Measurements from ENCODE around the gene GALT.
A peak's percentile ranks its signal among the peaks of the same experiment; 100 is the strongest.
"Not testable (repeated sequence)": the region's sequence is repeated elsewhere in the genome, so short reads cannot be mapped to it uniquely, and the experiment has no call there.

GALT gene

DNA sequence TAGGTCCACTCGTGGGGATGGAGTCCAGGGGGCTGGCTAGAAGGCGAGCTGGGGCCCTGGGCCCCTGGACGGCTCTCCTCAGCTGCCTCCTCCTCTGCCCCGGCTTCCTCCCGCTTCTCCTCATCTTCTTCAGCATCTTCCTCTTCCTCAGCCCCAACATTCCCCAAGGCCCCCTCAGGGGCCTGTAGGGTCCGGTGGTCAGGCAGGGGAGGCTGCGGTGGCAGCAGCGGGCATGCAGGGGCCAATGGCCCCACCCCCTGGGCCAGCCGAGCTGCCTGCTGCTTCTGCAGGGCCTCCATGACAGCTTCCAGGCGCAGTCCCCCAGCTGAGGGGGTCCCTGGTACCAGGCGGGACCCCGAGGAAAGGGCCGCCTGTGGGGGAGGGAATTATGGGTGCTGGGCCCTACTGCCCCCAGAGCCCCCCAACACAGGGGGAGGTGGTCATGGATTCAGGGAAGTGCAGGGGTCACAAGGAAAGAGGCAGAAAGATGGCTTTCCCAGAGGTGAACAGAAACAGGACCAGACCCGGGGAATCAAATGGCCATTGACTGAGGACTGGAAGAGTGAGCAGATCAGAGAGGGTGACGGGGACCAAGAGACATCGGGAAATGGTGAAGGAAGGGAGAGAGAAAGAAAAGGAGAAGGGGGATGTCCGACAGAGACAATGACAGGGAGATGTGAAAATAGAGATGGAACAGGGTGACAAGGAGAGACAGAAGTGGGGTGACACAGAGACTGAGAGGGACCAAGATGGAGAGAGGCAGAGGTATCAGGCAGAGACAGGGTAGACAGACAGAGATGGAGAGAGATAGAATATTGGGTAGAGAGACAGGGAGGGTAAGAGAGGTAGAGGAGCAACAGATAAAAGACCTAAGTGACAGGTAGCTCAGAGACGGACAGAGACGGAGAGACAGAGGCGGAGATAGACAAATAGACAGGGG is 18.5 kb upstream of the GALT start:
- no peak for DNase-seq

DNA sequence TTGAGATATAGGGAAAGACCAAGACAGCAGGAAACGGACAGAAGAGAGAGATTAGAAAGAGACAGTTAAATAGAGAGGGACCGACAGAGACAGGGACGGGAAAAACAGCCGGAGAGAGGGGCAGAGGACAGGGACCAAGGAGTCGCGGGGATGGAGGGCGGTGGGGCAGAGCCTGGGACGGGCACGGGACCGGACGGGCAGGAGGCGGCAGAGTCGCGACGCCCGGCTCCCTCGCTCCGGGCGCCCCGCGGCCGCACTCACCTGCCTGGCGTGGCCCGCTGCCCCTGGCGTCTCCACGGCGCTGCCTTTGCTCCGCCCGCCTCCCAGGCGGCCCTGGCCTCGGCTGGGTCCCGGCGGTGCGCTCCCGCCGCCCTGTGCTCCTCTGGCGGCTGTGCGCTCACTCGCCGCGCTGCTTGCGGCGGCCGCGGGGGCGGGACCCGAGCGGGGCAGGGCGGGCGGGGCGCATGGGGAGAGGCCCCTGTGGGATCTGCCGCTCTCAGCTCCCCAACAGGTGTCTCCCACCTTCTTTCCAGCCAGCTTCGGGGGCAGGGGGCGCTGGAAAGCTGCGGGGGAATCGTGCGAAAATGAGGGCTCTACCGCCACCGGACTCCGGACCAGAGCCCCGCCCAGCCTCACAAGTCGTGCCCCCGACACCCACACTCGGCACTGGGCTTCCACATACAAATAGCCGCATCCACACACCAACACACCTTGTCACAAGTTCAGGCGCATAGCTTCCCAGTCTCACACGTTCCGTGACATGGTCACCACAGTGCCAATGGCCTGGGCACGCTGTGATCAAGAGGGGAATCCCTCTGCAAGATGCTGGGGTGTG is 17.6 kb upstream of the GALT start, which contains the start of gene ARID3C:
Gene ARID3C (minus strand): TSS at position 411 of the 835 bp plus-strand sequence. CDS start 1,052 bp downstream, outside the sequence.
- DNase-seq: peak; percentile 34

DNA sequence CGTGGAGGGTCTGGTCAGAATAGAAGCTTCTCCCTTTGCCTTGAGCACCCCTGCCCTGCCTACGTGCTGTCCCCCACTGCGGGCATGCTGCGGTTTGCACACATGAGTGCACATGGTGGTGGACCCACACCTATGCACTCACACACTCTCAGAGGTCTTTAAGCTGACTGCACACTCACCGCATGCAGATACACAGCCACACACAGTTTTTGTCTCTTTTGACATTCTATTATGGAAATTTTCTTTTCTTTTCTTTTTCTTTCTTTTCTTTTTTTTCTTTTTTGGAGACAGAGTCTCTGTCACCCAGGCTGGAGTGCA is 17.0 kb upstream of the GALT start:
- no peak for DNase-seq

DNA sequence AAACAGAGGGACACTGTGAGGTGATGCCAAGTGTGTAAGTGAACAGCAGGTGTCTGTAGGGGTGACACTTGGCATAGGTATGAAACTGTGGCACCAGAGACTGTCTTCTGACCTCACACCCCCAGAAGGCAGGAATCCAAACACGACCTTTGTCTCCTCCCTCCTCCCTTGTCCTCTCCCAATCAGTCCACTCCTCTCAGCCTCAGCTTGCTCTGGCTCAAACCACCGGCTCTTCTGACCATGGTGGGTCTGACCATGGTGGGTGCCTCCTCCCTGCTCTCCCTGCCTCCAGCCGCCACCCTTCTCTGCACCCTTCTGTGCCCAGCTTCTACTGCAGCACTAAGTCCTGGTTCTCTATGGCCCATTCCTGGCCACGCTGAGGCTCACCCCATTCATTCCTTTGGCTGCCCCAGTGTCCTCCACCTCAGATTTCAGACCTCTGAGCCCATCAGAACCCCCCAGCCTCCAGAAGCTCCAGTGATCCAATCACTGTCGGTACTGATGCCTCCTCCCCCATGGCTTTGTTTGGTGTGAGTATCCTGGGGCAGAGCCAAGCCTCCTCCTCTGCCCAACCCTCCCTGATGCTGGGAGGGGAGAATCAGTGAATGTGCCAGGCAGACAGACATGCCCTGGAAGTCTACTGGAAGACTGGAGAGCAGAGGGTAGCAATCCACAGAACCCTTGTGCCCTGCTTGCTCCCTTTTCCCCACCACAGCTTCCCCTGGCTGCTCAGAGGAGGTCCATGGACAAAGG is 15.9 kb upstream of the GALT start:
- no peak for DNase-seq

DNA sequence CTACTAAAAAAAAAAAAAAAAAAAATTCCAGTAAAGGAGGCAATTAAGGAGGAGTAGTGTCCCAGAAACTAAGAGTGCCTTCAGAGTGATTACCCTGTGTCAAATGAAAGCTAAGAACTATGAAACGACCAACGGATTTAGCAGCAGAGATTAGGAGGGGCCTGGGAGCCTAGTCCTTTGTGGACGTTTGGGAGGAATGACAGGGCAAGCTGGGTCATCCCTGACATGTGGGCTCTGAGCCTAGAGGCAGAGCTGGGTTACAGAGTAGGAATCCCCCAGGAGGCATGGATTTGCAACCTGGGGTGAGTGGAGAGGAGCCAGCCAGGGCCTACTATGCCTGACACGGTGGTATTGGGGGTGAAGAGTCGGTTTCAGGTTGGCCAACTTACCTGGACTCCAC is 13.3 kb upstream of the GALT start:
- DNase-seq: no peak

DNA sequence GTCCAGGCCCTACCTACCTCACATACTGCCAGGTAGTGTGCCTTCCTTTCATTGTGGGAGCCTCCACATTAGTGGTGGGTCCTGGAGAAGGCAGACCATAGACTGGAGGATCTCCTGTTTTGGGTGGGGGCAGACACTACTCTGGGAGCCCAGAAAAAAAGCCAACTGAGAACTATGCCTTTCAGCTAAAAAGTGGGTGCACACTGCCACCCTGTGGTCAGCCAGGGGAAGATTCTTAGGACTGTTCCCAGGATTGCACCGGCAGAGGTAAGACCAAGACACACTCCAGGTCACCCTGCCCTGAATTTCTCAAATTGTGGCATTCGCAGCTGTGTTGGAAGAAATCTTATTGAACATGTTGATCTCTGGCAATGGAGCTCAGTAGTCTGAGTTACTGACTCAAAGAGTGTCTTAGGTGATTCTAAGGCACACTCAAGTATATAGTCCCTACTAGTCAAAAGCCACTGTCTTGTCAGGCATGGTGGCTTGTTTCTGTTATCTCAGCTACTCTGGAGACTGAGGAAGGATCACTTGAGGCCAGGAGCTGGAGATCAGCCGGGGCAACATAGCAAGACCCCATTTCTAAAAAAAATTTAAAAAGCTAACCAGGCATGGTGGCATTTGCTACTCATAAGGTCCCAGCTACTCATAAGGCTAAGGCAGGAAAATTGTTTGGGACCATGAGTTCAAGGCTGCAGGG is 12.5 kb upstream of the GALT start:
- peak; percentile 76 for DNase-seq

DNA sequence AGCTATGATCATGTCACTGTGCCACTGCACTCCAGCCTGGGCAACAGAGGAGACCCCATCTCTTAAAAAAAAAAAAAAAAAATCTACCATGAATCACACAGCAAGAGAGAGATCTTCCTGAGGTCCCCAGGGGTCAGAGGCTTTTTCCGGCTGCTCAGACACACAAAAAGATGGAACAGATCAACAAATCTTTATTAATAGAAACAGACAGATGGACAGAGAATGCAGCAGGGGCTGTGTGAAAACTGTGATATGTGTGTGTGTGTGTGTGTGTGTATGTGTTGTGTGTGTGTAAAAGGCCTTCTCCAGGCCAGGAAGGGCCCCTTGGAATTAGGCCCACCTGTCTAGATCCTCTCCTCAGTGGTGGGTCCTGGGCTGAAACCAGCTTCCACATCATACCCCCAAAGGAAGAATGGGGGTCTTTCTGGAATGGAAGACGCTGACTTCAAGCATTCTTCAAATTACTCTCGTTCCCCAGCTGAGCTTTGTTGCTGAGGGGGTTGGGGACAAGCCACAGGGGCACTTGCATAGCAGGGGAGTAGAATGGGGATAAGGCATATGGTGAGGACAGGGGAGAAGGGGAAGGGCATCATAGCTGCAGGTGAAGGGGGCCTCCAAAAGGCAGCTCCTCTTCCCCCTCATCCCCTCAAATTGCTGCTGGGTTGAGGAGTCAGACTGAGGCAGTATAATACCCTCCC is 11.8 kb upstream of the GALT start:
- no peak for DNase-seq

DNA sequence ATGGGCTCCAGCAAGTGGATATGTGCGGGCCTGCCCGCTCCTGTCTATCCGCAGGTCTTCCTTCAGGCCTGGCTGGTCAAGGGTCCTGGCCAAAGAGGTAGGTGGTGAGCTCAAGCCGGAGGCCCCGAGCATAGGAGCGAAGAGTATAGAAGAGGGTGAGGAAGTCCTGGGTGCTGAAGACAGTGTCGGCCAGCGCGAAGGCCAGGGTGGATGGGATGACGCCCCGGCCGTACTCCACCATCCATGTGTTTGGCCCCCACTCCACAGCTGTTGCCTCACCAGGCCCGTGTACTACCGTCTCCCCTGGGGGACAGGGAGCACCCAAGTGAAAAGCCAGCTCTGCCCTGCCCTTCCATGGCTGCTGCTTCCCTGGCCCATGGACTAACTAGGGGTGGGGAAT is 10.9 kb upstream of the GALT start:
- no peak for DNase-seq

DNA sequence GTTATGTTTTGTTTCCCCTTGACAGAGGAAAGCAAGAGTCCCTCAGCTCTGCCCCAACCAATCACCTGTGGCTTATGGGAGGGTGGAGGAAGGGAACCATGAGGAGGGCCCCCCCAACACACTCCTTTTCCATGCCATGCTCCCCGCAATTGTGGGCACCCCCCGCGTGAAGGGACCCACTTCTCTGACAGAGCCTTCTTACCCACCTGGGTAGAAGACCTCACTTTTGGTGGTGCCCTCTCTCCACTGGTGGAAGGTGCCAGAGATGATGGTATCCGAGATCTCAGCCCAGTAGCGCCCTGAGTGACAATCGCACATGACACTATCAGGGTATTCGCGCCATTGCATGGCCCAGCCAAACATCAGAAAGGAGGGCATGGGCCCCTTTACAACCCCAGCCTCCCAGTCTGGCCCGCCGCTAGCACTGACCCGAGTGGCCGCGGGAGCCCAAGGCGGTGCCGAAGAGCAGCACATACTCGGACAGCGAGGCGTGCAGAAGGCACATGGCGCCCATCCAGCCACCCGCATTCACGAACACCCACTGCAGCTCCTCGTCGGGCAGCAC is 9.6 kb upstream of the GALT start:
- no peak for DNase-seq

DNA sequence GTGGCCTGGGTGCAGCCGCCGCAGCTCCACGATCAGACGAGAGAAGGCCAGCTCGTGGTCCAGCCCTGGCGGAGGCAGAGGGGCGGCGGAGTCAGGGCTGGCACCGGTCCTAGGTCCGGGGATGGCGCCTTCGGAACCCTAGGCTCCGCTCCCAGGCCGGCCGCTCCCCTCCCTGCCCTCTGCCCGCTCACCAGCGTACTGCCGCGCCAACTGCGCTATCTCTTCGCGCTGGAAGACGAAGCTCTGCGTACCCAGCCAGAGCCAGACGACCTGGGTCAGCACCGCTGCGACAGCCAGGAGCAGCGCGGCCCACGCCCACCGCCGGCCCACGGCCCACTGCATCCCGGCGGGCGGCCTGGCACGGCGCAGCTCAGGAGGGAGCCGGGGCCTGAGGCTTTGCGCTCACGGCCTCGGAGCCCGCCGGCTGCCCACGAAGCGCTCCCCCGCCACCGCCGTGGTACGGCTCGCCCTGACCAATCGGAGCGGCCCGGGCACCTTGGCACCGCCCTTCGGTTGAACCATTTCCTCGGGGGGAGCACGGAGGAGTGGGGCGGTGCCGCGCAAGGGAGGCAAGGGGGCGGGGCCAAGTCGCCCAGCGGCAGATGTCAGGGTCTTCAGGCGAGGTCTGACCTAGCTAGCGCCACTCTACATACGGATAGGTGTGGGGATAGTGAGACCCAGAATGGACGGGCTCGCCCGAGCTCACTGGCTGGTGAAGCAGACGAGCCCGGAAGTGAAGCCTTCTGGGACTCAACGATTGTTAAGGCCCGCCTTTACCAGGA is 8.9 kb upstream of the GALT start, which contains the start of gene SIGMAR1:
Gene SIGMAR1 (minus strand): TSS at position 432 of the 782 bp plus-strand sequence. CDS start 90 bp downstream, at position 342.
- peak; percentile 91 for DNase-seq

DNA sequence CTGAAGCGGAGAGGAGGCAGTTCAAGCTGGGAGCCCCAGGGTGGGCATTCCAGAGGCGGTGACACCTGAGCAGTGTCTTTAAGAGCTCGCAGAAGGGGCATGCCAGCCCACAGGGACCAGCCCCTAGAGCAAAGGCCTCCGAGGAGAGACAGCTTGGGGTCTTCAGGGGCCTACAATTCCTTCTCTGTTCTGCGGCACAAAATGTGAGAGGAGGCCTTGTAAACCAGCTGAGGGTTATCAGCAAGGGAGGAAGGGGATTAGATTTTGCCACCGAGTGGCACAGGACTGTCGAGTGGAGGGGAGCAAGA is 8.4 kb upstream of the GALT start:
- DNase-seq: no peak

DNA sequence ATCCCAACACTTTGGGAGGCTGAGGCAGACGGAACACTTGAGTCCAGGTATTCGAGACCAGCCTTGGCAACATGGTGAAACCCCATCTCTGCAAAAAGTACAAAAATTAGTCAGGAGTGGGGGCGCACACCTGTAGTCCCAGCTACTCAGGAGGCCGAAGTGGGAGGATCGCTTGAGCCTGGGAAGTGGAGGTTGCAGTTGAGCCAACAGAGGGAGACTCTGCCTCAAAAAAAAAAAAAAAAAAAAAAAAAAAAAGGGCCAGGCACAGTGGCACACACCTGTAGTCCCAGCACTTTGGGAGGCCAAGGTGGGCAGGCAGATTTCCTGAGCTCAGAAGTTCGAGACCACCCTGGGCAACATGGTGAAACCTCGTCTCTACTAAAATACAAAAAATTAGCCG is 7.2 kb upstream of the GALT start:
- not testable (repeated sequence) for DNase-seq

DNA sequence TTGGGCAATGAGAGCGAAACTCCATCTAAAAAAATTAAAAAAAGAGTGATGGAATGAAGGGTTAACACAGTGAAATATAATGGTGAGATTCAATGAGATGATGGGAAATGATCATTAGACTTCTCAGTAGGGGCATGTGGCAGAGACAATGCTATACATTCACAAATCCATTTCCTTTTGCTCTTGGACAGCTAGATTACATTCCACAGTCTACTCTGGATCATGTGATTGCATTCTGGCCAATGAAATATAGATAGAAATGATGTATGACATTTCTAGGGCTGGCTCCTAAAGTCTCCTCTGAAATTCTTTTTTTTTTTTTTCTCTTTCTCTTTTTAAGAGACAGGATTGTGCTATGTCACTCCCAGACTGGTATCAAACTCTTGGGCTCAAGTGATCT is 3.8 kb upstream of the GALT start:
- DNase-seq: no peak

DNA sequence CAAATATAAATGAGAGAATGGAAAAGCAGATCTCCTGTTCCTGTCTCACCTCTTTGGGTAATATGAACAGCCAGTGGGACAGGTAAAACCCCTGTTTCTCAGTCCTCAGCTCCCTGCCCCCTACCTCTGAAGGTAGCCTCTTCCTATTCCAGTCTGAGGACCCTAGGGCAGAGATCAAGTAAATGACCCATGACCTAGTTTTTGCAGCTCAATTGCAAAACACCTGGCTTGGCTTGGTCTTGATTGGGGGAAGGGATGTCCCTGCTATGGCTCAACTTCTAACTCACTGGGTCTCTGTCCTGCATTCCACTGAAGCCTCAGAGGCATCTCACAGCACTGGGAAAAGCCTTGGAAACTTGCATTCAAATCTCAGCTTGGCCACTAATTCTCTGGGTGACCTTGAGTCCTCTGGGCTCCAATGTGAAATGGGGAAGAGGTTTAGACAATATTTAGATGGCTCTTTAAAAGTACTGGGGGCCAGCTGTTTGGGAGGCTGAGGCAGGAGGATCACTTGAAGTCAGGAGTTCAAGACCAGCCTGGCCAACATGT is 1.6 kb upstream of the GALT start:
- DNase-seq: no peak

DNA sequence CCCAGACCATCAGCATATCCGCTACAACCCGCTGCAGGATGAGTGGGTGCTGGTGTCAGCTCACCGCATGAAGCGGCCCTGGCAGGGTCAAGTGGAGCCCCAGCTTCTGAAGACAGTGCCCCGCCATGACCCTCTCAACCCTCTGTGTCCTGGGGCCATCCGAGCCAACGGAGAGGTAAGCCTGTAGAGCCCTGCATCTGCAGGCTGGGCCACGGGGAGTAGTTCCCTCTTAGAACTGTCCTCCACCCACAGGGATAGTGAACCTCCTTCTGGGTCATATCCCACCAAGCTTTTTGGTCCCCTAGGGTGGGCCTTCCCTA is 569 bp downstream of the GALT start:
- DNase-seq: no peak

DNA sequence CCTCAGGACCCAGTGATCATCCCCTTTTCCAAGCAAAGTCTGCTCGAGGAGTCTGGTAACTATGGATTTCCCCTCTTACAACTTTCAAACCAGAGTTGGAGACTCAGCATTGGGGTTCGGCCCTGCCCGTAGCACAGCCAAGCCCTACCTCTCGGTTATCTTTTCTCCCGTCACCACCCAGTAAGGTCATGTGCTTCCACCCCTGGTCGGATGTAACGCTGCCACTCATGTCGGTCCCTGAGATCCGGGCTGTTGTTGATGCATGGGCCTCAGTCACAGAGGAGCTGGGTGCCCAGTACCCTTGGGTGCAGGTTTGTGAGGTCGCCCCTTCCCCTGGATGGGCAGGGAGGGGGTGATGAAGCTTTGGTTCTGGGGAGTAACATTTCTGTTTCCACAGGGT is 1.2 kb downstream of the GALT start:
- no peak for DNase-seq

DNA sequence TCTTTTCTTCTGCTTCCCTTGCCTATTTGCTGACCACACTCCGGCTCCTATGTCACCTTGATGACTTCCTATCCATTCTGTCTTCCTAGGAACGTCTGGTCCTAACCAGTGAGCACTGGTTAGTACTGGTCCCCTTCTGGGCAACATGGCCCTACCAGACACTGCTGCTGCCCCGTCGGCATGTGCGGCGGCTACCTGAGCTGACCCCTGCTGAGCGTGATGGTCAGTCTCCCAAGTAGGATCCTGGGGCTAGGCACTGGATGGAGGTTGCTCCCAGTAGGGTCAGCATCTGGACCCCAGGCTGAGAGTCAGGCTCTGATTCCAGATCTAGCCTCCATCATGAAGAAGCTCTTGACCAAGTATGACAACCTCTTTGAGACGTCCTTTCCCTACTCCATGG is 2.2 kb downstream of the GALT start:
- DNase-seq: no peak

DNA sequence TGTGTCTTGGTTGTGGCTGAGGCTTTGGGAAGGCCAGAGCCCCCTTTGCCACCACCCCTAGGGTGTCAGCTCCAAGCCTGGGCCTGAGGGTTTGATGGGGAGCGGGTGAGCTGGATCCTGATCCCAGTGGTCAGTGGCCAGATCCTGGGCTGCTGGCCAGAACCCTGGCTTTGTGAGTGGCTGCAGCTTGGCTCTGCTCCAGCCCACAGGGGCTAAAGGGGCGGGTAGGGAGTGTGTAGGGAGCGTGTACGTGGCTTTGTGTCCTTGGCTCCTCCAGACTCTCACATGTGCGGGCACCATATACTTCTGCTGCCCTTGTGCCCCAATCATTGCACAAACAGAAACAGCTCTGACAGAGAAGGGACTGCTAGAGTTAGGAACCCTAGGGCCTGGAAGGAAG is 4.3 kb downstream of the GALT start:
- no peak for DNase-seq

DNA sequence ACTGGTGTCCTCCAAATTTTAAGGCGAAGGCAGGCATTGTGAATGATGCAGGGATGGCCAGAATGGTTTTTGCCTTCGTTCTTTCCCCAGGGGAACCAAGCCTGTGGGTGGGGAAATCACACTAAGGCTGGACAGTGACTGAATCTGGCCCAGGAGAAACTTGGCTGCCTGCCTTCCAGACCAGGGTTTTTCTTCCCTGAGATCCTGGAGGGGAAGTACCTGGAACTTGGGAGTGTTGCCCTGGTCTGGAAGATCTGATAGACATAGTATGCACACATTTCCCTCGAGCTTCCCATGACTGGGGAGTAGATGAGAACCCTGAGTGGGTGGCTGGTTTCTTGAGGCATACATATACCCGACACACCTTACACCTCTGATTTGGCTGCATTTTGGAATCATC is 4.8 kb downstream of the GALT start:
- DNase-seq: no peak

DNA sequence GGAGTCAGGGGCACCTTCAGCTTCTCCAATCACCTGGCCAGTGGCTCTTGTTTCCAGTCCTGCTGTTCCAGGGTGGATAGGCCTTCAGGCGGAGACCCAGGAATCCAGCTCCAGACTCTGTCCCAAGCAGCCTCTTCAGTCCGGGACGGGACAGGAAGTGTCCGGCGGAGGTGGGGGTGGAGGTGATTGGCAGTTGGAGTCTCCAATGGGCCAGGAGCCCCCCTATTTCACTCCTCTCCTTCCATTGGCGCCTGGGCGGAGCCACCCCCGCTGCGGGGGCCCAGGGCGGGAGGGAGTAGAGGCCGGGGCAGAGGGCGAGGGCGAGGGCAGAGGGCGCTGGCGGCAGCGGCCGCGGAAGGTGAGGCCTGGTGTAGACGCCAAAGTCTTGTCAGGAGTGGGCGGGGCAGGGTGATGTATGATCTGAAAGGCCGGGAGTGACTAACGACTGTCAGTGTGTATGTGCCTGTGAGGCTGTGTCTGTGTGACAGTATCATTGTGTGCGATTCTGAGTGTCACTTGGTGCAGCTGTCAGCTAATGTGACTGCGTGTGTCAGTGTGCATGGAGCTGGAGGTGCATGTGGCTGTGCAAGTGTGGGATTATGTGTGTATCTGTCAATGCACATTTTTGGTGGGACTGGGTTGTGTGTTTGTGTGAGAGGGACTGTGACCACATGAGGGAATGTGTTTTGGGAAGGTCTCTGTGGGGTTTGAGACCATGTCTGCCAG is 5.6 kb downstream of the GALT start, which contains the start of gene IL11RA:
Gene IL11RA (plus strand): TSS at position 310 of the 726 bp plus-strand sequence. CDS start 3,033 bp downstream, outside the sequence.
- peak; percentile 38 for DNase-seq

Data from activated CD4-positive, alpha-beta T cell treated with anti-CD3 and anti-CD28 coated beads, Interleukin-2, amount 50 U/mL, for 1 hour (primary cell).